HG02884 (cell line): ENCODE results near the gene KIF1B.
A peak's percentile ranks its signal among the peaks of the same experiment; 100 is the strongest.
"Not testable (repeated sequence)": the region's sequence is repeated elsewhere in the genome, so short reads cannot be mapped to it uniquely, and the experiment has no call there.

Experiments used
- ATAC-seq: cut with Tn5 transposase; IDR thresholded peaks from one replicate; pipeline ENCODE4 v1.9.1; 2021; ENCODE audit warnings: mild to moderate bottlenecking, moderate library complexity; ENCODE audit not compliant: unreplicated experiment

The KIF1B gene

DNA sequence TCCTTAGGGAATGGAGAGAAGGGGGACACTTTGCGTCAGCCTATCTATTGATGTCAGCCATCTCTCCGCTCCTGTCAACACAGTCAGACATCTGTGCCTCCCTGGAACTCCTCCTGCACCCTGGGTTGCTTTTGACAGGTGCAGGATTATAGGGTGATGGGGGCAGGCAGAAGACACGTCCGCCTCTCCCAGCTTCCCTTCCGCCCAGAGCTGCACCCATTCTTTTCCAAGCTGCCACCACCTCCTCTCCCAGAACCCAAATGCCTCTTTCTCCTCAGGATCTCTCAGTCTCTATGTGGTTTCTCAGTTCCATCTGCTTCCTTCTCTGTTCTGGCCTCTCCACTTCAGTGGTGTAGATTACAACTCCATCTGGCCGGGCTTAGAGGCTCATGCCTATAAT lies 17.1 kb upstream of the KIF1B start:
- ATAC-seq, result no peak

DNA sequence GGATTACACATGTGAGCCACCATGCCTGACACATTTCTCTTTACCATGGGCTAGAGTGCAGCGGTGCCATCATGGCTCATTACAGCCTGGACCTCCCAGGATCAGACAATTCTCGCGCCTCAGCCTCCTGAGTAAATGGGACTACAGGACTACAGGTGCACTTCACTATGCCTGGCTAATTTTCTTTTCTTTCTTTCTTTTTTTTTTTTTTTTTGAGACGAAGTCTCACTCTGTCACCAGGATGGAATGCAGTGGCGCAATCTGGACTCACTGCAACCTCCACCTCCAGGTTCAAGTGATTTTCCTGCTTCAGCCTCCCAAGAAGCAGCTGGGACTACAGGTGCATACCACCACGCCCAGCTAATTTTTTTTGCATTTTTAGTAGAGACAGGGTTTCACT lies 14.8 kb upstream of the KIF1B start:
- no peak for ATAC-seq

DNA sequence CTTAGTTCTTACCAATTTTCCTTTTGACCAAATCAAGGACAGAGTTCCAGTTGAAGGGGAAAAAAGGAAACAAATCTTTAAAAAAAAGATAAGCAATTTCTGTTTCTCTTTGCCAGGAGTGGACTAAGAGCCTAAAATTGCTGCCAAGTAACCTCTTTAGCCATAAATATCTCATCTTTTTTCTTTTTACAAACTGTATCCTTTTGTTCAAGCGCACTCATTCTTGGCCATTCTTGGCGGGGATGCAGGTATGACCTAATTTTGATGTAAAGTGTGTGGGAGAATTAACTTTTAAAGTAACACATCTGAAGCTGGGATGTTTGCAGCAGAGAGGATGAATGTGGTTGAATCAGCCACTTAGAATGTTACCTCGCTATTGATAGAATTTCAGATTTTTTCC lies 13.4 kb upstream of the KIF1B start:
- no peak for ATAC-seq

DNA sequence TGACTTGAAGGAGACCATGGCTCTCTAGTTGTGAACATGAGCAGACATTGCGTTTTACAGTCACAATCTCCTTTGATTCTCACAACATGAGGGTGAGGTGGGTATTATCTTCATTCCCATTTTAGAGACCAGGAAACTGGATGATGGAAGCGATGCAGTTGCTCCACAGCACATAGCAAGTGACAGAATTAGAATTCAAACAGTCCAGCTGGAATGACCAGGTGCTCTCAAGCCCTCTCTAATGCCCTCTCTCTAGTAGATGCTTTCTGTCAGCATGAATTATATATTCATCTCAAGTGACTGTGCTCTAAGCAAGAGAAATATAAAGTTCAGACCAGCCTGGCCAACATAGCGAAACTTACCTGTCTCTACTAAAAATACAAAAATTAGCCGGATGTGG lies 9.8 kb upstream of the KIF1B start:
- no peak for ATAC-seq

DNA sequence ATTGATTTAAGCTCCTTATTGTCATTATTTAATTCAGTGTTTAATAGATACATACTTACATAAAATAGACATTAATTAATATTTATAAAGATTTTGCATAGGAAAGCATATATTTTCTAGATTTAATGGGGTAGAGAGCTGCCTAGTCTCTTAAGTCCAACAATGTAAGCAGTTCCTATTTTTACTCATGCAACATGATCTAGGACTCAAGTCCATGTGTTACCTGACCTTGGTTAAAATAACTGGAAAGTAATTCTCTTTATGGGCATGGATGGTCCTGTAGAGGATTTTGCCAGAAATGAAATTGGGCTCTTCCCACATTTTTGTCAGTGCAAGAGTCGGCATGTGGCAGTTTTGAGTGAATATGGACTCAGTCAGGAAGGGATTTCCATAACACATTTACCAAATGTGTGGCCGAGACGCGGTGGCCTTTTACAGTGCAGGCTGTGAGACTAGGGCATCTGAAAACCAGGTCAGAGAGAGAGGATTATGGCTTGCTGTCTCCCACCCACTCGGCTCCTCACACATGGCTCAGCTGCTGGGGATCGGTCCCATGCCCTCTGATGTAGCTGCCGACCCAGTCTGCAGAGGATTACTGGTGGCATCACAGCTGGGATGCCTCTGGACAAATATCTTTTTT lies 6.2 kb upstream of the KIF1B start:
- ATAC-seq, result no peak

DNA sequence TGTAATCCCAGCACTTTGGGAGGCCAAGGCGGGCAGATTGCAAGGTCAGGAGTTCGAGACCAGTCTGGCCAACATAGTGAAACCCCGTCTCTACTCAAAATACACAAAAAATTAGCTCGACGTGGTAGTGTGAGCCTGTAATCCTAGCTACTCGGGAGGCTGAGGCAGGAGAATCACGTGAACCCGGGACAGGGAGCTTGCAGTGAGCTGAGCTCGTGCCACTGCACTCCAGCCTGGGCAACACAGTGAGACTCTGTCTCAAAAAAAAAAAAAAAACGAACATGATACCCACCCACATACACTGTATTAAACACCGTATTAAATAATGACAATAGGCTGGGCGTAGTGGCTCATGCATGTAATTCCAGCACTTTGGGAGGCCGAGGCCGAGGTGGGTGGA lies 5.2 kb upstream of the KIF1B start:
- not testable (repeated sequence) for ATAC-seq

DNA sequence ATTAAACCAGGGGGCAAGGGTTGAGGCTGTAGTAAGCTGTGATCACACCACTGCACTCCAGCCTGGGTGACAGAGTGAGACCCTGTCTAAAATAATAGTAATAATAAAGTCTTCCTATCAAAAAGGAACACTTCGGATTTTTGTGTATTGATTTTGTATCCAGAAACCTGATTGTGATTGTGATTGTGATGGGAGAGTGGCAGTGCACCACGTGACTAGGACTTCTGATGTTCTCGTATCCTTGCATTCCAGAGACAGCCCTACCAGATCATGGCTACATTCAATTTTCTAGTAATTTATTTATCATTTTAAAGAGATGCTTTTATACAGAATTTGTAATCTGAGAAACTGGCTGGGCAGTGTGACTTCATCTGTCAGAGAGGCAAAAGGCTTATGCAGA lies 2.6 kb upstream of the KIF1B start:
- ATAC-seq, result no peak

DNA sequence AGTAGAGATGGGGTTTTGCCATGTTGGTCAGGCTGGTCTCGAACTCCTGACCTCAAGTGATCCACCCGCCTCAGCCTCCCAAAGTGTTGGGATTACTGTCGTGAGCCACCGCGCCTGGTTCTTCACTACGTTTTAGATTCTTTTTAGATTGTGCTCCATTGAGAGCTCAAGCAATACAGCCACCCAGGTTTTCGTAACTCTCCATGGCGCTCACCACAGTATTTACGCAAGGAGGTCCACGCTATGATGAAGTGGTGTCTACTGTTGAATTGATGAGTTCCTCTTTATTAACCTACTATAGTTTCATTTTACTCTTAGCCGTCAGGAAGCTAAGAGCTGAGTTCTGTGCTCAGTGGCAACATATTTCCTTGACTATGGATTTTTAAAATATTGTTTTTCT lies 1.8 kb upstream of the KIF1B start:
- ATAC-seq, result no peak

DNA sequence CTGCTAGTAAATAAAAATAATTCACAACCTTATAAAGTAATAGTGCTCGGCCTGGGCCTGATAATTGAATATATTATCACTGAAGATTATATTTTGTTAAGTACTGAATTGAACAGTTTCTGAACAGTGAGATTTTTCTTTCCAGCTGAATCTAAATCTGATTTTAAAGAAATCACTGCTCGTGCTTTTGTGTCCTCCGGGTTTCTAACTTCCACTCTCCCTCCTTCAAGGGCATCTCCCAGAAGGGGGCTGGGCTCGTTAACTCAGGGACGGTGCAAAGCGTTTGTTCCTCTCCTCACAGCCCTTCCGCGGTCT lies 823 bp upstream of the KIF1B start:
- ATAC-seq, result no peak

DNA sequence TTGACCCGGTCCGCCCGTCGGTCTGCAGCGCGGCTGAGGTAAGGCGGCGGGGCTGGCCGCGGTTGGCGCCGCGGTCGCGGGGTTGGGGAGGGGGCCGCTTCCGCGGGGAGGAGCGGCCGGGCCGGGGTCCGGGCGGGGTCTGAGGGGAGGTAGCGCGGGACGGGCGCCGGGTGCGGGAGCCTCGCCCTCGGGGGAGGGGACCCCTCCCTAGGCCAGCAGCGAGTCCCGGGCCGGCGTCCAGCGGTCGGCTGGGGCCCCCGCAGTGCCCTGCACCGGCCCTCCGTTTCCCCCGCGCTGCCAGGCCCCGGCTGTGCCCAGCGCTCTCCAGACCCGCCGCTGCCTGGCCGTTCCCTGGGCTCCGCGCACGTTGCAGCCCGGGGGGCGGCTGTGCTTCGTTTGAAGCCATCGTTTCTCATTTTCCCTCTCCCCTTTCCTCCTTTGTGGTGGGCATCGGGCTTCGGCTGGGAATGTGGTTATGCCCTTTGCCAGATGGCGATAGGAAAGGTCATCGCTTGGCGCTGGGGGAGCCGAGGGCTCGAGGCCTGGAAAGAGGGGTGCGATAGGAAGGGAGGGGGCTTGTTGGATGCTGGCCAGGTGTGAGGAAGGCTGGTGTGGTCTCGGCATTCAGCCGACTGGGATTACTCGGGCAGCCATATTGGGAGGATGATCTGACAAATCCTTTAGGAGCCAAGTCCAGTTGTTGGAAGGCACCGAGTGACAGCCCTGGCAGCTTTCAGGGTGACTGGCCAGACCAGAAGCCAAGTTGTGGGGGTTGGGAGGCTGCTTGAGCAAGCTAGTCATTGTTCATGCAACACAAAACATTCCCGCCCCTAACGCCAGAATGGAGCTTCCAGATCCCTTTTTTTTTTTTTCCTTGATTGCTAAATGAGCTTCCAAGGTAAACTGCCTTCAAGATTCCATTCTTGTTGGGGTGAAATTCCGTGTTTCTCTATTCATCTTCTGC lies 753 bp downstream of the KIF1B start:
- ATAC-seq, result peak; percentile 6

DNA sequence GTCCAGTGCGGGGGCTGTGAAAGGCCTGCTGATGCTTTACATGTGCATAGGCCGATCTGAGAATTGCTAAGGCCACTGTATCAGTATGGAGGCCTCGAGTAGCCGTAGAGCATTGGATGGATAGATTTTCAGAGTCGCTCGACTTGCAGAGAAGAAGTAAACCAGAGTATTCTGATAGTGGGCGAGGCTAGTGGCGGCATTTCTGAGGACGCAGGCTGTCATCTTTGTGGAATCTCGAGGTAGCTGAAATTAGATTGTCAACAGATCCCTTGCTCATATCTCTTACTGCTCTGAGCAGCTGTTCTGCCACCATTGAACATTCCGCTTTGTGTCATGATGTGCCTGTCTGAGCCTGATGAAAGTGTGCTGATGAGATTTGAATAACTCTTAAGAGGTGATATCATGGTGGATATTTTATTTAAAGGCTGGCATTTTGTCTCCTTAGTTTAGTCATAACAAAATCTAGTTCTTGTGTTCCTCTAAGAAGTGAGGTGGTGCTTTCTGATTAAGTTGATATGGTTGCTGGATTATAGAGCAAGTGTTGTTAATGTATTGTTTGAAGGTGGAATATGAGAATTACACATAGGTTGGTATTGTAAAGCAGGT lies 1.5 kb downstream of the KIF1B start:
- ATAC-seq, result no peak

DNA sequence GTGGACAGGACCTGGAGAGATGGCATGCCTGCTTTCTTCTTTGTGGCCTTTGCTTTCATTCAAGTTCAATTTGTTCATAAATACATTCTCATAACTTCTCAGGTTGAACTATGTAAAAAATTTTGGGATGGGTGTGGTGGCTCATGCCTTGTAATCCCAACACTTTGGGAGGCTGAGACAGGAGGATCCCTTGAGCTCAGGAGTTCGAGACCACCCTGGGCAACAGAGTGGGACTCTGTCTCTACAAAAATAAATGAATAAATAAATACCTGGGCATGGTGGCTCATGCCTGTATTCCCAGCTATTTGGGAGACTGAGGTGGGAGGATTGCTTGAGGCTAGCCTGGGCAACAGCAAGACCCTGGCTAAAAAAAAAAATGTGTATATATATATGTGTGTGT lies 2.1 kb downstream of the KIF1B start:
- no peak for ATAC-seq

DNA sequence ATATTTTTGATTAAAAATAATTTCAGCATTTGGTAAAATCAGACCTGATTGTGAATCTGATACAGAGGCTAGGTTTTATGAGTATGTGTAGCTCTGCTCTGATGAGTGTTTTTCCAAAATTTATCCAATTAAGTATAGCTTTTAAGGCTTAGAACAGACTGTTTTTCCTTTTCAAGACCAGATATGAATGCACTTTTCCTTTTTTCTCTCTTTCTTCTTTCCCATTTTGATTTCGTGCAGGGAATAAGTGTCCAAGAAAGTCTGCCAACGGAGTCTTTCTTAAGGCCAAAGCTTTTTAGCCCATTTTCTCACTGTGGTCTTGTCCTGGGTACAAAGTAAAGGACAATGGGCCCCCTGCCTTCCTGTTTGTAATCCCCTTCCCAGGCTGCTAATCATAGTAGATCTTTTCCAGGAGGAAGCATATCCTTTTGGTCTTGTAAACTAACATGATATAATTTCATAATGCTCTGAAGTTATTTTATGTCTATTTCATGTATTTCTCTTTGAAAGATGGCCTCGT lies 2.9 kb downstream of the KIF1B start:
- ATAC-seq, result no peak

DNA sequence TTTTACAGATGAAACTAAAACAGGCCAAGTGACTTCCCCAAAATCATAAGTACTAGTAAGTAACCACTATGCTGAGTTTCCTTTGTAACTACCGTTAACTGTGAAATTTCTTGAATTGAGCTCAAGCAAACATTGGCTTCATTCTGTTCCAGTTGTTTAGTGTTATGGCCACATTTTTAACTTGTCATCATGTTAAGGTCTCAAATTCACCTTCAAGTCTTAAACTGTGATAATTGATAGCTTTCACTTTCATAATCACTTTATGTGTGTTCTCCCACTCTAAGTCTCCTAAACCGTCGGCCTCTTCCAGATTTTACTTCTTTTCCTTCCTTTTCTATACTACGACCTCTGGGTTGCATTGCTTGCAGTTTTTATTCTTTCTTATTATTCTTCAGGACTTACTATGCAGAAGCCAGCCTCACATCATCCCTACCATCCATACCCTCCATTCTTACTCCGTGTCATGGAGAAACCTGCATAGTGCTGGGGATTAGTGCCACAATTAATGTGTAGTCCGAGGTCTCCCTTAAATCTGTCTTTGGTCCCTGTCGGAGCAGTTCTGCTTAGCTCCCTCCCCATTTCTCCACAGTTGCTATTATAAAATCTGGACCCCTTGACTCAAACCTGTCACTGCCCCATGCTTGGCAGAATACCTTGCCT lies 5.8 kb downstream of the KIF1B start:
- no peak for ATAC-seq

DNA sequence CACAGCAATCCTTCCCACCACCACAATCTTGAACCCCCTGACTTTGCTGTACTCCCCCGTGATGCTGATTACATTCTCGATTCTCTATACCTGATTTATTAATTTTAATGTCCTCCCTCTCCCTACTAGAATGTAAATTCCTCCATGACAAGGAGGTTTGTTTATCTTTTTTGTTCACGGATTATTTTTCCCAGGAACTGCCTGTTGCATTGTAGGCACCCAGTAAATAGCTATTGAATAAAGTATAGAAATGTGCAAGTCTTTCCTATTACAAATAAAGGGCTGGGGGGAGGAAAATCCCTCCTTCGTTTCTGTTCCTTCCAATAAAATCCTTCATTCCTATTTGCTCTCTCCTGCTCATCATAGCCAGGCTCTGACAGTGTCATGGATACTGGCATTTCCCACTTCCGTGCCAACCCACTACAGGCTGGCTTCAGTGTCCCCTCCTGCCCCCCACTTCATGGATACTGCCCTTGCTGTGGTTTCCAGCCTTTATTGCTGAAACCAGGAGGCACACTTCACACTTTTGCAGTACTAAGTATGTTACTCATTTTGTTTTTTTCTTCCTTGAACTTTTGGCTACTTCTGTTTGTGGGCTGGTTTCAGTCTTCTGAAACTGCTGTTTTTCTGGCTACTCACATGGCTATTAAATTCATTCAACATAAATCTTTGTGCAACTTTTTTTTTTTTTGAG lies 7.5 kb downstream of the KIF1B start:
- no peak for ATAC-seq

DNA sequence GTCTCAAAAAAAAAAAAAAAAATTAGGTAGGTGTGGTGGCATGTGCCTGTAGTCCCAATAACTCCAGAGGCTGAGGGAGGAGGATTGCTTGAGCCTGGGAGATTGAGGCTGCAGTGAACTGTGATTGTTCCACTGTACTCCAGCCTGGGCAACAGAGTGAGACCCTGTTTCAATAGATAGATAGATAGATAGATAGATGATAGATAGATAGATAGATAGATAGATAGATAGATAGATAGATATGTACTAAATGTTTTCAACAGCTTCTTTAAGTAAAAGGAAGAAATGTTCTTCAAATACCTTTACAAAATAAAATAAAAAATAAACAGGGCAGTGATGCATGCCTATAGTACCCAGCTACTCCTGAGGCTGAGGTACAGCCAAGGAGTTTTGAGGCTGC lies 9.8 kb downstream of the KIF1B start:
- ATAC-seq, result no peak

DNA sequence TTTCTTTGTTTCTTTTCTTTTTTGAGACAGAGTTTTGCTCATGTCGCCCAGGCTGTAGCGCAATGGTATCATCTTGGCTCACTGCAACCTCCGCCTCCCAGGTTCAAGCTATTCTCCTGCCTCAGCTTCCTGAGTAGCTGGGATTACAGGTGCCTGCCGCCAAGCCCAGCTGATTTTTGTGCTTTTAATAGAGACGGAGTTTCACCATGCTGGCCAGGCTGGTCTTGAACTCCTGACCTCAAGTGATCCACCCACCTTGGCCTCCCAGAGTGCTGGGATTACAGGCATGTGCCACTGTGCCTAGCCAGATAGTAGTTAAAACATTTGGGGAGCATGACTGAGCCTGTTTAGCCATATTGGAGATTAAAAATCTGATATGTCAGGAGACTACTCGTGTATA lies 10.3 kb downstream of the KIF1B start:
- not testable (repeated sequence) for ATAC-seq

DNA sequence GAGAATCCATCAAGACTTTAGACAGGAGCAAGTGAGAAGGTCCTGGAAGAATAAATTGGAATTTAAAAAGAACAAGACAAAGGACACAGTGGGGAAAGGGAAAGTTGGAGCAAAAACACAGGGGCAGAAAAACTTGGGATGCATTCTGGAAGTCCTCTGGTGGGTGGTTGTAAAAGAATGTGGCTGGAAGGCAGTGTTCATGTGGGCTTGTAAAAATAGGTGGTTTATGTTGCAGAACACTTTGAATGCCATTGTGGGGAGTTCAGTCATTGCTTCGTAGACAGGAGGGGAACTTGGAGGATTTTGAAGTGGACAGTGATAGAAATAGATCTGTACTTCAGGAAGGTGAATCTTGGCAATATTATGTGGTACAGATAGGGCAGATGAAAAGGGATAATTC lies 15.2 kb downstream of the KIF1B start:
- ATAC-seq, result no peak

DNA sequence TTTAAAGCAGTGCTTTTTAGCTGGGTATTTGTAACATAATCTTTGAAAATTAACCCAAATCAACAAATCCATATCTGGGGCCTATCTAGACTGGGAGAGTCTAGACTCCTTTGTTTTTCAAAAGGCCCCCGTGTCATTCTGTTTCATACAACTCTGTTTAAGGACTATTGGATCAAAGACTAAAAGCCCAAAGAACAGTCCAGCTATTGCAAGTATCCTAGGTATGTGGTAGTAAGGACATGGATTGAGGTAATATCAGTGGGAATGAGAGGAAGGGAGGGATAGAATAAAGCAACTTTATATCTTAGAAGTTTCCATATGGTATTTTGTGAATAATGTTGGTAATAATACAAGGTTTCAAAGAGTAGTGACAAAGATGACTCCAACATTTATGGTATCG lies 18.2 kb downstream of the KIF1B start:
- no peak for ATAC-seq

DNA sequence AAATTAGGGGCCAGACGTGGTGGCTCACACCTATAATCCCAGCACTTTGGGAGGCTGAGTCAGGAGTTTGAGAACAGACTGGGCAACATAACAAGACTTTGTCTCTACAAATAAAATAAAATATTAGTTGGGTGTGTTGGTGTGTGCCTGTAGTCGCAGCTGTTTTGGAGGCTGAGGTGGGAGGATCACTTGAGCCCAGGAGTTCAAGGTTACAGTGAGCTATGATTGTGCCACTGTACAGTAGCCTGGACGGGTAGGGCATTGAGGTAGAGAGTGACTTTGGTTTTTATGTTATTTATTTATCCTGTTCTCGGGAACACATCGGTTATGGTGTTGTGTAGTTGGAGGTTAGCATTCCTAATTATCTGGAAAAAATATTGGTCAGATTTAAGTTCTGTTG lies 19.5 kb downstream of the KIF1B start:
- ATAC-seq, result no peak

DNA sequence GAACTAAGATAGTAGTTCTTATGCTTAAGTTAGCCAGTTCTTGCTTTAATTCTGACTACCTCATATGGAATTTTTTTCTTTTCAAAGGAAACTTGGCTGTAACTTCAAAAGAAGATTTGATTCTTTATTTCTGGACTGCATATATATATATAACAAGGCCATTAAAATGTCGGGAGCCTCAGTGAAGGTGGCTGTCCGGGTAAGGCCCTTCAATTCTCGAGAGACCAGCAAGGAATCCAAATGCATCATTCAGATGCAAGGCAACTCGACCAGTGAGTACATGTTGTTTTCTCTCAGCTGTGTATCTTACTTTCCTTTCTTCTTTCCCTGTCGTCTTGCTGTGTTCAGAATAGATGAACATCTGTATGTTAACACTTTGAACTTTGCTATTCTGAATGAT lies 21.8 kb downstream of the KIF1B start:
- ATAC-seq, result no peak
